HepG2 (cell line): ENCODE data around the gene TPGS1. TPM values are rescaled to one million over a fixed set of nuclear protein-coding genes. Genes with fewer than 3 reads are reported as not detected.
A peak's percentile ranks its signal among the peaks of the same experiment; 100 is the strongest.

Experiments used
- AGO1 ChIP-seq: fragments of 200-400 bp; formaldehyde crosslinking; IDR thresholded peaks from 2 replicates; pipeline ENCODE4 v1.6.1; 2017; ENCODE audit warnings: mild to moderate bottlenecking, low read depth, low read length, moderate library complexity; ENCODE audit not compliant: poor library complexity, severe bottlenecking
- CEBPB ChIP-seq: IDR thresholded peaks from 2 replicates; pipeline ENCODE4 v1.6.1; 2011; ENCODE audit warnings: low read depth, low read length, improper control_type of control experiment, borderline replicate concordance
- CEBPG ChIP-seq: IDR thresholded peaks from 2 replicates; pipeline ENCODE4 v1.6.1; 2016
- CENPT ChIP-seq: sonication (generic); formaldehyde crosslinking; IDR thresholded peaks from 2 replicates; pipeline ENCODE4 v1.8.0; 2022; ENCODE audit warnings: low read depth, mild to moderate bottlenecking, moderate library complexity, missing genetic modification reagents
- CHD4 ChIP-seq: fragments of 200-600 bp; sonication (generic); IDR thresholded peaks from 2 replicates; pipeline ENCODE4 v1.7.0; 2017; ENCODE audit warnings: mild to moderate bottlenecking, low read length, borderline replicate concordance
- E2F1 ChIP-seq: sonication (generic); formaldehyde crosslinking; IDR thresholded peaks from 2 replicates; pipeline ENCODE4 v1.5.0; 2020; ENCODE audit warnings: missing genetic modification reagents
- HNRNPLL ChIP-seq: fragments of 200-400 bp; formaldehyde crosslinking; IDR thresholded peaks from 2 replicates; pipeline ENCODE4 v1.6.1; 2017; ENCODE audit warnings: mild to moderate bottlenecking, low read depth, low read length; ENCODE audit not compliant: poor library complexity, severe bottlenecking
- PBX2 ChIP-seq: IDR thresholded peaks from 2 replicates; pipeline ENCODE4 v1.6.1; 2016; ENCODE audit warnings: control low read depth
- POLR2A ChIP-seq, 2 experiments: IDR thresholded peaks; 2 replicates each; pipeline ENCODE4 v1.6.1; 2011; ENCODE audit warnings: low read depth in 2 of 2, low read length in 2 of 2, mild to moderate bottlenecking in 1 of 2, moderate library complexity in 1 of 2; ENCODE audit not compliant: insufficient read depth in 1 of 2
- SALL1 ChIP-seq: sonication (generic); formaldehyde crosslinking; IDR thresholded peaks from 2 replicates; pipeline ENCODE4 v1.8.0; 2022; ENCODE audit warnings: mild to moderate bottlenecking, missing genetic modification reagents
- SIX4 ChIP-seq: sonication (generic); formaldehyde crosslinking; IDR thresholded peaks from 2 replicates; pipeline ENCODE4 v1.4.0; 2020; ENCODE audit warnings: missing genetic modification reagents
- SRSF1 ChIP-seq: fragments of 200-400 bp; formaldehyde crosslinking; optimal IDR thresholded peaks from 2 replicates; pipeline ENCODE3; 2017; ENCODE audit warnings: mild to moderate bottlenecking, low read depth, low read length, moderate library complexity
- TGIF2 ChIP-seq: IDR thresholded peaks from 2 replicates; pipeline ENCODE4 v1.6.1; 2016; ENCODE audit warnings: control low read depth, missing compliant biosample characterization
- TMF1 ChIP-seq: sonication (generic); formaldehyde crosslinking; IDR thresholded peaks from 2 replicates; pipeline ENCODE4 v1.8.1; 2022; ENCODE audit warnings: low read depth, missing genetic modification reagents
- TOE1 ChIP-seq: sonication (generic); formaldehyde crosslinking; IDR thresholded peaks from 2 replicates; pipeline ENCODE4 v1.4.0; 2020; ENCODE audit warnings: mild to moderate bottlenecking, missing genetic modification reagents
- USF2 ChIP-seq, 2 experiments: sonication (generic) in 1 of 2; formaldehyde crosslinking in 1 of 2; IDR thresholded peaks; 2 replicates each; pipeline versions ENCODE4 v1.5.1 to v1.6.1; 2011 to 2020; ENCODE audit warnings: borderline replicate concordance in 1 of 2, low read depth in 1 of 2, low read length in 1 of 2, mild to moderate bottlenecking in 1 of 2, missing genetic modification reagents in 1 of 2, moderate library complexity in 1 of 2
- ZBTB26 ChIP-seq: IDR thresholded peaks from 2 replicates; pipeline ENCODE4 v1.6.1; 2016; ENCODE audit warnings: missing compliant biosample characterization, missing genetic modification reagents, borderline replicate concordance
- ZFX ChIP-seq: sonication (generic); formaldehyde crosslinking; IDR thresholded peaks from 2 replicates; pipeline ENCODE4 v1.4.0; 2020; ENCODE audit warnings: mild to moderate bottlenecking, low read depth, missing genetic modification reagents, moderate library complexity
- ZFY ChIP-seq: sonication (generic); formaldehyde crosslinking; IDR thresholded peaks from 2 replicates; pipeline ENCODE4 v1.4.0; 2020; ENCODE audit warnings: missing genetic modification reagents
- ZNF260 ChIP-seq: sonication (generic); formaldehyde crosslinking; IDR thresholded peaks from 2 replicates; pipeline ENCODE4 v1.4.0; 2020; ENCODE audit warnings: missing genetic modification reagents, low read depth, mild to moderate bottlenecking, borderline replicate concordance
- ZNF264 ChIP-seq: sonication (generic); formaldehyde crosslinking; IDR thresholded peaks from 2 replicates; pipeline ENCODE4 v1.4.0; 2020; ENCODE audit warnings: missing genetic modification reagents
- ZNF383 ChIP-seq: sonication (generic); formaldehyde crosslinking; IDR thresholded peaks from 2 replicates; pipeline ENCODE4 v1.4.0; 2020; ENCODE audit warnings: missing genetic modification reagents, mild to moderate bottlenecking, borderline replicate concordance
- ZNF577 ChIP-seq: sonication (generic); formaldehyde crosslinking; IDR thresholded peaks from 2 replicates; pipeline ENCODE4 v1.4.0; 2020; ENCODE audit warnings: mild to moderate bottlenecking, low read depth, missing genetic modification reagents, borderline replicate concordance
- ZNF678 ChIP-seq: sonication (generic); formaldehyde crosslinking; IDR thresholded peaks from 2 replicates; pipeline ENCODE4 v1.4.0; 2020; ENCODE audit warnings: mild to moderate bottlenecking, missing genetic modification reagents
- ZNF83 ChIP-seq: sonication (generic); formaldehyde crosslinking; IDR thresholded peaks from 2 replicates; pipeline ENCODE4 v1.4.0; 2020; ENCODE audit warnings: missing genetic modification reagents, mild to moderate bottlenecking, borderline replicate concordance
- ZNF879 ChIP-seq: sonication (generic); formaldehyde crosslinking; IDR thresholded peaks from 2 replicates; pipeline ENCODE4 v1.8.1; 2023; ENCODE audit warnings: missing genetic modification reagents
- polyA plus RNA-seq, 8 experiments: library from polyadenylated mRNA; depleted of rRNA in 3 of 8; stranded (reverse) in 7 of 8; unstranded in 1 of 8; fragments of >200 nt; fragmentation: Illumina TruSeq in 4 of 8; extraction: Trizol in 4 of 8; gene quantifications; 2 replicates each; pipeline versions ENCODE4 v1.2.1 to v1.2.3, GENCODE V29; 2011 to 2016; ENCODE audit warnings: low read depth in 4 of 8, missing spikeins in 1 of 8, mixed read lengths in 1 of 8; ENCODE audit not compliant: insufficient read depth in 1 of 8
- total RNA-seq, 5 experiments: library from RNA; depleted of rRNA; stranded (reverse); fragments of >200 nt; fragmentation: Illumina TruSeq; extraction: Trizol; gene quantifications; 2 replicates each; pipeline ENCODE4 v1.2.3, GENCODE V29; 2016; ENCODE audit warnings: low read depth in 1 of 5

Gene TPGS1
- total and polyA plus RNA-seq, 2 of the 13 experiments (the other 11 are each of a cell fraction or from before 2014, with no cell fraction given): 1.1 to 6.2 TPM

- TF ChIP-seq E2F1 (CRISPR knock-in tag) (peak; percentile 28; the same call in 1 of the 2 replicates), ZFX (CRISPR knock-in tag) (peak; percentile 70), AGO1 (no peak), ZNF577 (CRISPR knock-in tag) (no peak), TGIF2 (CRISPR knock-in tag) (no peak), ZNF264 (CRISPR knock-in tag) (no peak), POLR2A (IDR thresholded peaks at IDR 0.05; ENCODE audit: insufficient read depth in 1 of 2, low read depth in 2 of 2, low read length in 2 of 2) (peak; percentile 59 to 79; a peak in 3 of 4 replicates), SALL1 (CRISPR knock-in tag) (peak; percentile 83), ZNF678 (no peak), TMF1 (CRISPR knock-in tag) (no peak), CENPT (CRISPR knock-in tag) (no peak), ZNF260 (CRISPR knock-in tag) (no peak), HNRNPLL (no peak), ZNF879 (CRISPR knock-in tag) (no peak), ZNF83 (CRISPR knock-in tag) (no peak), USF2 (IDR thresholded peaks at IDR 0.05; ENCODE audit: low read depth, low read length) (no peak), USF2 (CRISPR knock-in tag; IDR thresholded peaks at IDR 0.05; ENCODE audit: borderline replicate concordance) (peak; percentile 25; the same call in 1 of the 2 replicates), SIX4 (no peak), ZFY (CRISPR knock-in tag) (peak; percentile 57; the same call in 1 of the 2 replicates), CEBPB (no peak), ZBTB26 (CRISPR knock-in tag) (no peak), CEBPG (no peak), PBX2 (CRISPR knock-in tag) (no peak), CHD4 (no peak), SRSF1 (peak; percentile 54), ZNF383 (CRISPR knock-in tag) (0 out of 2 replicates have a peak, but pooled peaks have one; percentile 71), TOE1 (CRISPR knock-in tag) (no peak)
Measured at GRCh38 chr19:524062-524674, 16.9 kb downstream of the TPGS1 start (continued).
